Mucosa of descending colon (tissue), 3 donors: ENCODE data around the gene MRPS25. TPM values are rescaled to one million over a fixed set of nuclear protein-coding genes. Genes with fewer than 3 reads are reported as not detected.

Experiments
- ATAC-seq: fragments of 200-7000 bp; cut with Tn5 transposase; one replicate; pipeline ENCODE4 v1.9.1; 2020; ENCODE audit warnings: mild to moderate bottlenecking, moderate library complexity
- DNase-seq, 3 donors: peaks; one replicate each; pipeline ENCODE4 v3.0.0-alpha.2; 2020
- H3K36me3 ChIP-seq: fragments of 200-600 bp; one replicate; pipeline ENCODE4 v1.8.0; 2021; ENCODE audit warnings: low read depth, mild to moderate bottlenecking
- H3K4me1 ChIP-seq: fragments of 200-600 bp; one replicate; pipeline ENCODE4 v1.8.0; 2021; ENCODE audit warnings: low read depth, mild to moderate bottlenecking
- H3K4me3 ChIP-seq: fragments of 200-600 bp; one replicate; pipeline ENCODE4 v1.8.0; 2021; ENCODE audit warnings: mild to moderate bottlenecking
- H3K9me3 ChIP-seq: fragments of 200-600 bp; one replicate; pipeline ENCODE4 v1.8.0; 2021; ENCODE audit warnings: mild to moderate bottlenecking
- intact Hi-C, 2 donors: fragments of 100-400 bp; cut with DNase I in 1 of 2; cut with micrococcal nuclease in 1 of 2; formaldehyde crosslinking; loops; one replicate each; pipeline versions ENCODE4 v1.11.0 to v1.11.1; 2022; cut with DNase I, micrococcal nuclease
- total RNA-seq, 3 donors: library from RNA; stranded (reverse); fragmentation: NEBNext Ultra II Directional in 2 of 3; extraction: Animal tissue kit (Norgen Biotek cat#: 25700) in 2 of 3; gene quantifications; one replicate each; pipeline versions ENCODE4 v1.2.1 to v1.2.4, GENCODE V29; 2021 to 2023
- TF ChIP-seq, protein P1 (sequence below): fragments of 200-600 bp; IDR thresholded peaks from one replicate; pipeline ENCODE4 v1.8.0; 2022; ENCODE audit warnings: antibody characterized with exemption, mild to moderate bottlenecking
- donor health status: DM: no; HTN: no; CAD: no; lungs with moderate emphysema.
- donor health status: DM: no; HTN: no; CAD: no.
- donor health status: DM: no; HTN: yes; CAD: no.

Gene MRPS25
- total RNA-seq, 3 donors from 2014 or later = 72.1 to 84.0 (median 78.7) TPM

DNA sequence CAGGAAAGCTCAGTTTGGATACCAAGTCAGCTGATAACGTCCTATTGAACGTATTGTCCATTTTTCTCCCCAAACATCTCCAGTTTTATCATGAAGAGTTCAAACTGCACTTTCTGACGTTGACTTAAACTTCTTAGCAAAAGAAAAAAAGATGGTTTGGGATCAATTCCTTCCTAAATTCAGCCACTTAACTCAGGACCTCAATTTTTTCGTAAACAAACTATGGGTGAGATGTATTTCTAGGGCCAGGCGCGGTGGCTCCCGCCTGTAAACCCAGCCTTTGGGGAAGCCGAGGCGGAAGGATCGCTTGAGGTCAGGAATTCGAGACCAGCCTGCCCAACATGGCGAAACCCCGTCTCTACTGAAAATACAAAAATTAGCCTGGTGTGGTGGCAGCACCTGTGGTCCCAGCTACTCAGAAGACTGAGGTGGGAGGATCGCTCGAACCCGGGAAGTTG lies 464 bp upstream of the MRPS25 start:
- intact Hi-C loops = no loop called here
- no peaks in the 10 kb centered on the region for H3K36me3 ChIP-seq
- peak in 1 of 3 donors; percentile 16 for DNase-seq
- H3K4me3 ChIP-seq = no peak overlapping the region
- no peaks in the 10 kb centered on the region for H3K9me3 ChIP-seq
- ATAC-seq = no peak
- TF ChIP-seq, protein P1, sequence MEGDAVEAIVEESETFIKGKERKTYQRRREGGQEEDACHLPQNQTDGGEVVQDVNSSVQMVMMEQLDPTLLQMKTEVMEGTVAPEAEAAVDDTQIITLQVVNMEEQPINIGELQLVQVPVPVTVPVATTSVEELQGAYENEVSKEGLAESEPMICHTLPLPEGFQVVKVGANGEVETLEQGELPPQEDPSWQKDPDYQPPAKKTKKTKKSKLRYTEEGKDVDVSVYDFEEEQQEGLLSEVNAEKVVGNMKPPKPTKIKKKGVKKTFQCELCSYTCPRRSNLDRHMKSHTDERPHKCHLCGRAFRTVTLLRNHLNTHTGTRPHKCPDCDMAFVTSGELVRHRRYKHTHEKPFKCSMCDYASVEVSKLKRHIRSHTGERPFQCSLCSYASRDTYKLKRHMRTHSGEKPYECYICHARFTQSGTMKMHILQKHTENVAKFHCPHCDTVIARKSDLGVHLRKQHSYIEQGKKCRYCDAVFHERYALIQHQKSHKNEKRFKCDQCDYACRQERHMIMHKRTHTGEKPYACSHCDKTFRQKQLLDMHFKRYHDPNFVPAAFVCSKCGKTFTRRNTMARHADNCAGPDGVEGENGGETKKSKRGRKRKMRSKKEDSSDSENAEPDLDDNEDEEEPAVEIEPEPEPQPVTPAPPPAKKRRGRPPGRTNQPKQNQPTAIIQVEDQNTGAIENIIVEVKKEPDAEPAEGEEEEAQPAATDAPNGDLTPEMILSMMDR = no peak
- peaks cover 14% of the 10 kb centered on the region for H3K4me1 ChIP-seq

DNA sequence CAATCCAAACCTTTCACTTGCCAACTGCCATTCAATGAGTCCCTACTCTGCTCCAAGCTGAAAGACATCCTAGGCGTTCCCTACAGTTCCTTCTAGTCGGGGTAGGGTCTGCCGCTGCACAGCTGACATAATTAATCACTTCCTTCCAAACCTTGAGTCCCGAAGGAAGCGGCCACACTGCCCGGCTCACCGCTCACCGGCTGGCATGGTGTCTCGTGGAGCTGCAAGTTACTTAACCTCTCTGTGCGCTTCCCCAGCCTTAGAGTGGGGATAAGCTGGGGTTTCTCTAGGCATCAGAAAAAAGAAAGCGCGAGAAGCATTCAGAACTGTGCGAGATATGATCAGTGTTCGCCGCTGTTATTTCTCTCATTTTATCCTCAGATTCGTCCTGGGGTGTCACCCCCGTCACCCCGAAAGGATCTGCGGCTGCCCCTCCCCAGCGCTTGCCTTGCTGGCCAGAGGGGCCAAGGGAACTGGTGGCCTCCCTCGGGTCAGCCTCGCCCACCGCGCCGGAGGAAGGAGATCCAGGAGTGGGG lies 748 bp downstream of the MRPS25 start:
- no peaks in the 10 kb centered on the region for H3K36me3 ChIP-seq
- ATAC-seq (peak; percentile 67), DNase-seq (peak in 2 of 3 donors; percentile 39 to 59)
- TF ChIP-seq, protein P1 = no peak
- H3K4me3 ChIP-seq = peak overlapping the region; percentile 80
- intact Hi-C loops = no loop called here
- no peaks in the 10 kb centered on the region for H3K9me3 ChIP-seq
- peaks cover 14% of the 10 kb centered on the region for H3K4me1 ChIP-seq

DNA sequence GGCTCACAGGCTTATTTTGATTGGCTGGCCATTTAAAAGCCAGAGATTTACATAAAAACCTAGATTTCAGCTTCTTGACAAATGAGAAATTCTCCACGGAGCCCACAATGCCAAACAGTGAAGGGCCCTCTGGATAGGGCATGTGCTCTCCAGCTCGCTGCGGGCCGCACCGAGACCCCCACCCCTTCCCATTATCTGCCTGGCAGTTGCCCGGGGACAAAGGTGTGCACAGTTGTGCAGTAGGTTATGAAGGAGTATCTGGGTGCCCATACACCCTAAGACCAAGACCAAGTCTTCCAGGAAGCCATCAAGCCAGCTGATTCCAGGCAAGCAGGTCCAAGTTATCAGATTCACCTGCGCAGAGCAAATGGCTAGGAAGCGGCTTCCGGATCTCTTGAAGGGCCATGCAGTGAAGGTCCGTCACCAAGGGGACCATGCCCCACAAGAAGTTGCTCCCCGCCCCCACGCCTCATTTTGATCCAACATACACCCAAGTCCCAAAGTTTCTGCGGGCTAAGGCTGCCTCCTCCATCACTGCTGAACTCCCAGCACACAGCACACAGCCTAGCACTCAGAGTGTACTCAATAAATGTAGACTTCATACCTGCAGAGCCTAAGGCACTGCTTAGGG lies 1.3 kb downstream of the MRPS25 start:
- intact Hi-C loops = no loop called here

DNA sequence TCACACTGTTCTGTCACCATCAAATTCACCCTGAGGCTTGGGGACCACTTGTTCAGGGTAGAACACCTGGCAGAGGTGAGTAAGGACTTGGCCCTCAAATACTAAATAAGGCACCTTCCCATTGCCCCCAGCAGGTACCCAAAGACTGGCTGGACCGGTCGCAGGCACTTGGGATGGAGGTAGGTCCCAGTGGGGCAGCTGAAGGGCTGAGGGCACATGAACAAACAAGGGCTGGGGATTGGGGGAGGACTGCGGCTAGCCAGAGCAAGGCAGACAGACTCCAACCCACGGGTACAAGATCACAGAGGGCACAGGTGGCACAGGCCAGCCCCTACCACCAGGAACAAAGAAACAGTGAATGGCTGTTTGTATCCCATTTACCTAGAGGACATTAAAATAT lies 1.9 kb downstream of the MRPS25 start:
- TF ChIP-seq, protein P1 = no peak
- H3K4me3 ChIP-seq = no peak overlapping the region
- intact Hi-C loops = no loop called here
- ATAC-seq (no peak), DNase-seq (no peak)
- H3K36me3 ChIP-seq = no peaks in the 10 kb centered on the region
- peaks cover 14% of the 10 kb centered on the region for H3K4me1 ChIP-seq
- no peaks in the 10 kb centered on the region for H3K9me3 ChIP-seq

More for the DNA sequence above, 1.3 kb downstream of the MRPS25 start:
- TF ChIP-seq, protein P1 = no peak
- Histone ChIP-seq H3K4me1 (peaks cover 14% of the 10 kb centered on the region), H3K9me3 (no peaks in the 10 kb centered on the region), H3K36me3 (no peaks in the 10 kb centered on the region), H3K4me3 (peak overlapping the region; percentile 80)
- ATAC-seq = no peak
- DNase-seq = peak in 1 of 3 donors; percentile 33

DNA sequence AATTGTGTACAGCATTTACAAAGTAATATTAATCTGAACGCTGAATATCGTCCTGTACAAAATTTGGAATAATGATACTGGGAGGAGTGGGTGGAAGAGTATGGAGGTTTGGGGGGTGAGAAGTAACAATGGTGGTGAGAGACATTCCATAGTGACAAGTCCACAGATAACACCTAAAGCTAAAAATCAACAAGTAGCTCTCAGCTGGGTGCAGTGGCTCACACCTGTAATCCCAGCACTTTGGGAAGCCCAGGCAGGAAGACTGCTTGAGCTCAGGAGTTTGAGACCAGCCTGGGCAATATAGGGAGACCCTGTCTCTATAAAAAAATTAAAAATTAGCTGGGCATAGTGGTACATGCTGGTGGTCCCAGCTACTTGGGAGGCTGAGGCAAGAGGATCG lies 5.1 kb downstream of the MRPS25 start:
- peaks cover 14% of the 10 kb centered on the region for H3K4me1 ChIP-seq
- no peaks in the 10 kb centered on the region for H3K9me3 ChIP-seq
- intact Hi-C loops = no loop called here
- TF ChIP-seq, protein P1 = no peak
- no peak for ATAC-seq
- H3K4me3 ChIP-seq = no peak overlapping the region
- no peaks in the 10 kb centered on the region for H3K36me3 ChIP-seq
- no peak for DNase-seq
